HG03280 (cell line): ENCODE data around the gene C4A.
"Not testable (repeated sequence)": the region's sequence is repeated elsewhere in the genome, so short reads cannot be mapped to it uniquely, and the experiment has no call there.

Experiments used
- ATAC-seq: cut with Tn5 transposase; IDR thresholded peaks from one replicate; pipeline ENCODE4 v1.9.1; 2021; ENCODE audit warnings: mild to moderate bottlenecking, moderate library complexity; ENCODE audit not compliant: unreplicated experiment

Gene C4A

GRCh38 chr6:31958741-31959739 is 22.8 kb upstream of the C4A start, which contains the start of the genes NELFE and SKIC2:
Gene NELFE (minus strand): TSS chr6:31958971. CDS start chr6:31958446, 525 bp downstream.
Gene SKIC2 (plus strand): TSS chr6:31959175. CDS start chr6:31959193, 18 bp downstream.
- peak; percentile 98 for ATAC-seq

GRCh38 chr6:31961616-31962015 is 20.2 kb upstream of the C4A start:
- ATAC-seq = no peak

- no peak for ATAC-seq
Observed at GRCh38 chr6:31963921-31964320, 17.9 kb upstream of the C4A start.

- no peak for ATAC-seq
Observed at GRCh38 chr6:31965700-31966099, 16.2 kb upstream of the C4A start.

- ATAC-seq = no peak
Observed at GRCh38 chr6:31966506-31966905, 15.4 kb upstream of the C4A start.

- no peak for ATAC-seq
Observed at GRCh38 chr6:31966997-31967925, 14.6 kb upstream of the C4A start.

- no peak for ATAC-seq
Observed at GRCh38 chr6:31967926-31968320, 13.9 kb upstream of the C4A start.

GRCh38 chr6:31968326-31968725 is 13.5 kb upstream of the C4A start:
- no peak for ATAC-seq

GRCh38 chr6:31968791-31969711 is 12.8 kb upstream of the C4A start:
- no peak for ATAC-seq

GRCh38 chr6:31969712-31970603 is 11.9 kb upstream of the C4A start:
- no peak for ATAC-seq

- no peak for ATAC-seq
Observed at GRCh38 chr6:31970604-31971271, 11.1 kb upstream of the C4A start.

GRCh38 chr6:31971279-31971992 is 10.4 kb upstream of the C4A start:
- no peak for ATAC-seq

- ATAC-seq = peak; percentile 91
Observed at GRCh38 chr6:31971993-31972708, 9.7 kb upstream of the C4A start, which contains the start of gene DXO. Gene DXO (minus strand): TSS chr6:31972138. CDS start chr6:31971675, 463 bp downstream.

GRCh38 chr6:31972709-31973350 is 9.0 kb upstream of the C4A start:
- ATAC-seq = no peak

- ATAC-seq = not testable (repeated sequence)
Observed at GRCh38 chr6:31976065-31976464, 5.8 kb upstream of the C4A start.

GRCh38 chr6:31977816-31978431 is 3.9 kb upstream of the C4A start:
- no peak for ATAC-seq
